ENCODE measurements around the gene C6orf141. TPM values are rescaled to one million over a fixed set of nuclear protein-coding genes. Genes with fewer than 3 reads are reported as not detected.
A peak's percentile ranks its signal among the peaks of the same experiment; 100 is the strongest.

Gene C6orf141
- total RNA-seq, 1 donor from 2014 or later, result 6.5 TPM

- DNase-seq (ENCODE audit: low spot score in 2 of 2, unreplicated experiment in 2 of 2), result no peak
- no peak overlapping the region for H3K27ac Mint-ChIP-seq
Measured at GRCh38 chr6:49548613-49549304, 1.7 kb upstream of the C6orf141 start.

GRCh38 chr6:49549691-49550491 is 577 bp upstream of the C6orf141 start:
- Mint-ChIP-seq H3K4me1 (peaks cover 41% of the 10 kb centered on the region), H3K27me3 (ENCODE audit: low read depth) (peaks cover 22% of the 10 kb centered on the region), H3K36me3 (no peaks in the 10 kb centered on the region), H3K27ac (peak overlapping the region; percentile 61), H3K9me3 (no peaks in the 10 kb centered on the region), H3K4me3 (peak overlapping the region; percentile 78)
- DNase-seq (ENCODE audit: low spot score in 2 of 2, unreplicated experiment in 2 of 2), result no peak
- no peak for TF ChIP-seq CTCF (IDR thresholded peaks at IDR 0.05; ENCODE audit: unreplicated experiment)

More at GRCh38 chr6:49548613-49549304, 1.7 kb upstream of the C6orf141 start:
- Mint-ChIP-seq H3K27me3 (ENCODE audit: low read depth) (peaks cover 22% of the 10 kb centered on the region), H3K36me3 (no peaks in the 10 kb centered on the region), H3K4me3 (no peak overlapping the region), H3K9me3 (no peaks in the 10 kb centered on the region), H3K4me1 (peaks cover 38% of the 10 kb centered on the region)
- no peak for TF ChIP-seq CTCF (IDR thresholded peaks at IDR 0.05; ENCODE audit: unreplicated experiment)

- Mint-ChIP-seq H3K27ac (peak overlapping the region; percentile 84), H3K4me3 (peak overlapping the region; percentile 78), H3K4me1 (peaks cover 39% of the 10 kb centered on the region), H3K9me3 (no peaks in the 10 kb centered on the region), H3K36me3 (no peaks in the 10 kb centered on the region), H3K27me3 (ENCODE audit: low read depth) (peaks cover 22% of the 10 kb centered on the region)
- no peak for TF ChIP-seq CTCF (IDR thresholded peaks at IDR 0.05; ENCODE audit: unreplicated experiment)
- peak in 1 of 2 experiments; percentile 51 for DNase-seq (ENCODE audit: low spot score in 2 of 2, unreplicated experiment in 2 of 2)
Measured at GRCh38 chr6:49551078-49551865, 804 bp downstream of the C6orf141 start.

GRCh38 chr6:49551866-49552129 is 1.3 kb downstream of the C6orf141 start:
- Mint-ChIP-seq H3K36me3 (no peaks in the 10 kb centered on the region), H3K27me3 (ENCODE audit: low read depth) (peaks cover 22% of the 10 kb centered on the region), H3K4me1 (peaks cover 34% of the 10 kb centered on the region), H3K9me3 (no peaks in the 10 kb centered on the region), H3K27ac (no peak overlapping the region), H3K4me3 (peak overlapping the region; percentile 78)
- DNase-seq (ENCODE audit: low spot score in 2 of 2, unreplicated experiment in 2 of 2), result no peak
- TF ChIP-seq CTCF (IDR thresholded peaks at IDR 0.05; ENCODE audit: unreplicated experiment), result no peak

GRCh38 chr6:49552596-49552995 is 2.1 kb downstream of the C6orf141 start:
- Mint-ChIP-seq H3K4me3 (peak overlapping the region; percentile 25), H3K27ac (no peak overlapping the region), H3K9me3 (no peaks in the 10 kb centered on the region), H3K4me1 (peaks cover 27% of the 10 kb centered on the region), H3K27me3 (ENCODE audit: low read depth) (peaks cover 22% of the 10 kb centered on the region), H3K36me3 (no peaks in the 10 kb centered on the region)
- TF ChIP-seq CTCF (IDR thresholded peaks at IDR 0.05; ENCODE audit: unreplicated experiment), result no peak
- DNase-seq (ENCODE audit: low spot score in 2 of 2, unreplicated experiment in 2 of 2), result no peak

Measured in mesothelial cell of epicardium (in vitro differentiated cells).